ENCODE data around the gene ARHGAP31. TPM values are rescaled to one million over a fixed set of nuclear protein-coding genes. Genes with fewer than 3 reads are reported as not detected.

ARHGAP31 gene
- total and polyA plus RNA-seq, 3 experiments from 2014 or later: 3.4 to 25.8 (median 24.2) TPM

DNA sequence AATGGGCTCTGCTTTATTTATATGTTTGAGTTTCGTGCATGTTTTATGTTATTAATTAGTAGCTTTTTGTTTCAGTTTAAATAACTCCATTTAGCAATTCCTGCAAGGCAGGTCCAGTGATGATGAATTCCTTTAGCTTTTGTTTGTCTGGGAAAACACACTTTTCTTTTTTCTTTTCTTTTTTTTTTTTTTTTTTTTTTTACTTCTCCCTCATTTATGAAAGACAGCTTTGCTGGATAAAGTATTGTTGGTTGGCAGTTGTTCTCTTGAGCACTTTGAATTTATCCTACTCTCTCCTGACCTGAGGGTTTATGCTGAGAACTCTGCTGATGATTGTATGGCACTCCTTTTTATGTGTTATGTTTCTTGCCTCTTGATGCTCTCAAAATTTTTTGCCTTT lies 133.5 kb downstream of the ARHGAP31 start:
- Histone ChIP-seq H3K4me1 (ENCODE audit: insufficient read depth, low read length) (no peaks in the 10 kb centered on the region), H3K27me3 (ENCODE audit: insufficient read depth, low read length, poor library complexity, severe bottlenecking) (no peaks in the 10 kb centered on the region), H3K9me3 (ENCODE audit: low read length) (peaks cover 24% of the 10 kb centered on the region), H3K27ac (ENCODE audit: low read depth, low read length) (no peak overlapping the region), H3K36me3 (ENCODE audit: insufficient read depth, low read length) (peaks cover 18% of the 10 kb centered on the region), H3K4me3 (ENCODE audit: low read length) (no peak overlapping the region)
- H3K27ac Mint-ChIP-seq: no peak overlapping the region
- H3K27me3 Mint-ChIP-seq: no peaks in the 10 kb centered on the region
- no peak for DNase-seq
- H3K4me1 Mint-ChIP-seq: no peaks in the 10 kb centered on the region
- ChIA-PET POLR2A (no interaction called here), CTCF (no interaction called here)
- H3K4me3 Mint-ChIP-seq: no peak overlapping the region
- H3K9me3 Mint-ChIP-seq: peaks cover 37 to 60% (median 57%) of the 10 kb centered on the region in 5 donors
- H3K36me3 Mint-ChIP-seq: peaks cover 34 to 70% (median 41%) of the 10 kb centered on the region in 3 donors

- Mint-ChIP-seq H3K4me1 (no peaks in the 10 kb centered on the region), H3K27ac (no peak overlapping the region), H3K4me3 (no peak overlapping the region), H3K36me3 (peaks cover 40 to 74% (median 50%) of the 10 kb centered on the region in 3 donors), H3K9me3 (peaks cover 37 to 60% (median 57%) of the 10 kb centered on the region in 5 donors), H3K27me3 (no peaks in the 10 kb centered on the region)
- Histone ChIP-seq H3K27ac (ENCODE audit: low read depth, low read length) (no peak overlapping the region), H3K4me3 (ENCODE audit: low read length) (no peak overlapping the region), H3K36me3 (ENCODE audit: insufficient read depth, low read length) (peaks cover 25% of the 10 kb centered on the region), H3K4me1 (ENCODE audit: insufficient read depth, low read length) (no peaks in the 10 kb centered on the region), H3K9me3 (ENCODE audit: low read length) (peaks cover 24% of the 10 kb centered on the region), H3K27me3 (ENCODE audit: insufficient read depth, low read length, poor library complexity, severe bottlenecking) (no peaks in the 10 kb centered on the region)
- POLR2A ChIA-PET: no interaction called here
- CTCF ChIA-PET: no interaction called here
- DNase-seq: no peak
Measured at GRCh38 chr3:119428538-119428937, 134.4 kb downstream of the ARHGAP31 start.

GRCh38 chr3:119433613-119434325 lies 139.6 kb downstream of the ARHGAP31 start:
- no peak overlapping the region for H3K4me3 Mint-ChIP-seq
- no peak for DNase-seq
- H3K27me3 ChIP-seq (ENCODE audit: insufficient read depth, low read length, poor library complexity, severe bottlenecking): no peaks in the 10 kb centered on the region
- ChIA-PET CTCF (no interaction called here), POLR2A (no interaction called here)
- no peaks in the 10 kb centered on the region for H3K27me3 Mint-ChIP-seq
- peaks cover 74 to 90% (median 83%) of the 10 kb centered on the region in 3 donors for H3K36me3 Mint-ChIP-seq
- H3K9me3 Mint-ChIP-seq: peaks cover 5 to 20% (median 16%) of the 10 kb centered on the region in 5 donors
- peaks cover 1% of the 10 kb centered on the region for H3K9me3 ChIP-seq (ENCODE audit: low read length)
- H3K4me1 Mint-ChIP-seq: peaks cover 16 to 29% (median 27%) of the 10 kb centered on the region in 3 donors
- no peaks in the 10 kb centered on the region for H3K4me1 ChIP-seq (ENCODE audit: insufficient read depth, low read length)
- no peak overlapping the region for H3K27ac ChIP-seq (ENCODE audit: low read depth, low read length)
- no peak overlapping the region for H3K4me3 ChIP-seq (ENCODE audit: low read length)
- peak overlapping the region in 2 of 8 donors; percentile 61 to 69 for H3K27ac Mint-ChIP-seq
- peaks cover 64% of the 10 kb centered on the region for H3K36me3 ChIP-seq (ENCODE audit: insufficient read depth, low read length)

GRCh38 chr3:119434703-119435102 lies 140.5 kb downstream of the ARHGAP31 start:
- Mint-ChIP-seq H3K36me3 (peaks cover 66 to 84% (median 74%) of the 10 kb centered on the region in 3 donors), H3K27ac (no peak overlapping the region), H3K4me3 (no peak overlapping the region), H3K9me3 (peaks cover 0 to 11% (median 8%) of the 10 kb centered on the region in 5 donors), H3K27me3 (no peaks in the 10 kb centered on the region), H3K4me1 (peaks cover 18 to 30% (median 28%) of the 10 kb centered on the region in 3 donors)
- H3K36me3 ChIP-seq (ENCODE audit: insufficient read depth, low read length): peaks cover 63% of the 10 kb centered on the region
- H3K4me3 ChIP-seq (ENCODE audit: low read length): no peak overlapping the region
- no peaks in the 10 kb centered on the region for H3K27me3 ChIP-seq (ENCODE audit: insufficient read depth, low read length, poor library complexity, severe bottlenecking)
- POLR2A ChIA-PET: no interaction called here
- H3K27ac ChIP-seq (ENCODE audit: low read depth, low read length): no peak overlapping the region
- no peak for DNase-seq
- no peaks in the 10 kb centered on the region for H3K4me1 ChIP-seq (ENCODE audit: insufficient read depth, low read length)
- no peaks in the 10 kb centered on the region for H3K9me3 ChIP-seq (ENCODE audit: low read length)
- CTCF ChIA-PET: no interaction called here

DNA sequence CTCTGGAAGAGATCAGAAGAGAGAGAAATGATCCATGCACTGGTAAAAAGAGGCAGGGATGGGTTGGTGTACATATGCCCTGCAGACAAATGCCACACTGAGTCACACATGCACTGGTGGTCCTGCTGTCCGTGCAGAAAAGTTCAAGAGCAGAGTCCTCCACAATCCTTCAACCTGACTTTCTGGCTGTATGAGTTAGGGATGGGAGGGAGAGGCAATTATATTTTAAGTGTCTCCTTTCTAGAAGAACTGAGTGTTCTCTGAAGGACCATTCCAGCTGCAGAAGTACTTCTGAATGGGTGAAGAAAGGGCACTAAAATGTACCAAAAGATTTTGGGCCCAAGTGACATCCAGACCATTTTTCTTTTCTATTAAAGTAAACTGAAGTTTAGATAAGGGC lies 142.8 kb downstream of the ARHGAP31 start:
- ChIA-PET POLR2A (interaction anchor here (0.7 kb wide), 1 partner anchor 62 kb away, joined by 9 read pairs; no protein-coding TSS in a partner anchor), CTCF (no interaction called here)
- Histone ChIP-seq H3K36me3 (ENCODE audit: insufficient read depth, low read length) (peaks cover 48% of the 10 kb centered on the region), H3K4me3 (ENCODE audit: low read length) (no peak overlapping the region), H3K4me1 (ENCODE audit: insufficient read depth, low read length) (no peaks in the 10 kb centered on the region), H3K27me3 (ENCODE audit: insufficient read depth, low read length, poor library complexity, severe bottlenecking) (no peaks in the 10 kb centered on the region), H3K27ac (ENCODE audit: low read depth, low read length) (no peak overlapping the region), H3K9me3 (ENCODE audit: low read length) (no peaks in the 10 kb centered on the region)
- Mint-ChIP-seq H3K27me3 (no peaks in the 10 kb centered on the region), H3K4me3 (peak overlapping the region in 1 of 7 donors; percentile 3), H3K9me3 (no peaks in the 10 kb centered on the region), H3K4me1 (peaks cover 21 to 30% (median 28%) of the 10 kb centered on the region in 3 donors), H3K27ac (peak overlapping the region in 4 of 8 donors; percentile 39 to 57 (median 45)), H3K36me3 (peaks cover 49 to 82% (median 61%) of the 10 kb centered on the region in 3 donors)
- no peak for DNase-seq

- Mint-ChIP-seq H3K4me1 (peaks cover 21 to 30% (median 28%) of the 10 kb centered on the region in 3 donors), H3K9me3 (no peaks in the 10 kb centered on the region), H3K27me3 (no peaks in the 10 kb centered on the region), H3K4me3 (peak overlapping the region in 3 of 7 donors; percentile 12 to 24 (median 24)), H3K36me3 (peaks cover 46 to 81% (median 56%) of the 10 kb centered on the region in 3 donors), H3K27ac (peak overlapping the region; percentile 21 to 86 (median 61))
- peaks cover 45% of the 10 kb centered on the region for H3K36me3 ChIP-seq (ENCODE audit: insufficient read depth, low read length)
- peak in 1 of 5 donors; percentile 36 for DNase-seq
- no peak overlapping the region for H3K4me3 ChIP-seq (ENCODE audit: low read length)
- H3K4me1 ChIP-seq (ENCODE audit: insufficient read depth, low read length): no peaks in the 10 kb centered on the region
- POLR2A ChIA-PET: no interaction called here
- CTCF ChIA-PET: no interaction called here
- no peaks in the 10 kb centered on the region for H3K27me3 ChIP-seq (ENCODE audit: insufficient read depth, low read length, poor library complexity, severe bottlenecking)
- H3K27ac ChIP-seq (ENCODE audit: low read depth, low read length): no peak overlapping the region
- no peaks in the 10 kb centered on the region for H3K9me3 ChIP-seq (ENCODE audit: low read length)
Measured at GRCh38 chr3:119437691-119438258, 143.6 kb downstream of the ARHGAP31 start.

GRCh38 chr3:119443179-119443578 lies 149.0 kb downstream of the ARHGAP31 start:
- H3K4me1 Mint-ChIP-seq: peaks cover 10 to 12% (median 11%) of the 10 kb centered on the region in 3 donors
- Histone ChIP-seq H3K36me3 (ENCODE audit: insufficient read depth, low read length) (peaks cover 12% of the 10 kb centered on the region), H3K27ac (ENCODE audit: low read depth, low read length) (no peak overlapping the region), H3K9me3 (ENCODE audit: low read length) (no peaks in the 10 kb centered on the region), H3K4me3 (ENCODE audit: low read length) (no peak overlapping the region), H3K4me1 (ENCODE audit: insufficient read depth, low read length) (no peaks in the 10 kb centered on the region), H3K27me3 (ENCODE audit: insufficient read depth, low read length, poor library complexity, severe bottlenecking) (no peaks in the 10 kb centered on the region)
- POLR2A ChIA-PET: no interaction called here
- no peak for DNase-seq
- no peaks in the 10 kb centered on the region for H3K9me3 Mint-ChIP-seq
- H3K27me3 Mint-ChIP-seq: no peaks in the 10 kb centered on the region
- peak overlapping the region in 1 of 8 donors; percentile 29 for H3K27ac Mint-ChIP-seq
- CTCF ChIA-PET: no interaction called here
- H3K4me3 Mint-ChIP-seq: no peak overlapping the region
- H3K36me3 Mint-ChIP-seq: peaks cover 17 to 69% (median 23%) of the 10 kb centered on the region in 3 donors

DNA sequence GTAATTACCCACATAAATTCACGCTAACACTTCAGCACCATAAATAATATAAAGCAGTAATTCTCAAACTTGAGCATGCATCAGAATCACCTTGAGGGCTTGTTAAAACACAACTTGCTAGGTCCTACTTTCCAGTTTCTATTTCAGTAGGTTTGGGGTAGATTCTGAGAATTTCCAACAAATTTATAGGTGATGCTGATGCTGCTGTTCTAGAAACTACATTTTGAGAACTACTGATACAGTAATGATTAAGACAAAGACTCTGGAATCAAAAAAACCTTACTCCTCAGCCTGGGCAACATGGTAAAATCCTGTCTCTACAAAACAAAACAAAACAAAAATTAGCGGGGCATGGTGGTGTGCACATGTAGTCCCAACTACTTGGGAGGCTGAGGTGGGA lies 150.4 kb downstream of the ARHGAP31 start:
- no peaks in the 10 kb centered on the region for H3K9me3 ChIP-seq (ENCODE audit: low read length)
- peaks cover 12% of the 10 kb centered on the region for H3K36me3 ChIP-seq (ENCODE audit: insufficient read depth, low read length)
- ChIA-PET CTCF (no interaction called here), POLR2A (no interaction called here)
- Mint-ChIP-seq H3K9me3 (no peaks in the 10 kb centered on the region), H3K27ac (peak overlapping the region in 1 of 8 donors; percentile 43), H3K4me3 (peak overlapping the region in 1 of 7 donors; percentile 23), H3K4me1 (peaks cover 4% of the 10 kb centered on the region in 3 donors), H3K27me3 (no peaks in the 10 kb centered on the region), H3K36me3 (peaks cover 17 to 73% (median 23%) of the 10 kb centered on the region in 3 donors)
- no peak for DNase-seq
- no peak overlapping the region for H3K27ac ChIP-seq (ENCODE audit: low read depth, low read length)
- no peaks in the 10 kb centered on the region for H3K4me1 ChIP-seq (ENCODE audit: insufficient read depth, low read length)
- no peaks in the 10 kb centered on the region for H3K27me3 ChIP-seq (ENCODE audit: insufficient read depth, low read length, poor library complexity, severe bottlenecking)
- no peak overlapping the region for H3K4me3 ChIP-seq (ENCODE audit: low read length)

Data from CD8-positive, alpha-beta memory T cell (primary cell).